ENCODE measurements around the gene INCA1. TPM values are rescaled to one million over a fixed set of nuclear protein-coding genes. Genes with fewer than 3 reads are reported as not detected.
A peak's percentile ranks its signal among the peaks of the same experiment; 100 is the strongest.

INCA1 gene
- total and polyA plus RNA-seq, 2 of the 13 experiments (the other 11 are each of a cell fraction or from before 2014, with no cell fraction given) = 0.93 to 2.6 TPM

- no peak for TF ChIP-seq ZFYVE20 (CRISPR knock-in tag; IDR thresholded peaks at IDR 0.05; ENCODE audit: borderline replicate concordance, low read depth)
- no peak for TF ChIP-seq RFX1 (IDR thresholded peaks at IDR 0.05)
- TF ChIP-seq NCOA1 (CRISPR knock-in tag; IDR thresholded peaks at IDR 0.05) = no peak
- TF ChIP-seq KLF11 (CRISPR knock-in tag; IDR thresholded peaks at IDR 0.05) = no peak; the same call in 1 of the 2 replicates
- no peak for TF ChIP-seq ZNF253 (CRISPR knock-in tag; IDR thresholded peaks at IDR 0.05; ENCODE audit: borderline replicate concordance)
- TF ChIP-seq SOX13 (IDR thresholded peaks at IDR 0.05) = no peak
- no peak for TF ChIP-seq SOX13 (CRISPR knock-in tag; conservative IDR thresholded peaks at IDR 0.05 in 1 of 2, IDR thresholded peaks at IDR 0.05 in 1 of 2)
- no peak for TF ChIP-seq ZSCAN12 (CRISPR knock-in tag; IDR thresholded peaks at IDR 0.05)
- no peak for TF ChIP-seq FOXK2 (IDR thresholded peaks at IDR 0.05)
- no peak for TF ChIP-seq CAMTA2 (CRISPR knock-in tag; IDR thresholded peaks at IDR 0.05; ENCODE audit: borderline replicate concordance)
- 0 out of 2 replicates have a peak, but pooled peaks have one; percentile 22 for TF ChIP-seq IRF1 (CRISPR knock-in tag; IDR thresholded peaks at IDR 0.05; ENCODE audit: low read depth)
- TF ChIP-seq BRD4 (CRISPR knock-in tag; IDR thresholded peaks at IDR 0.05) = no peak; the same call in none of the 2 replicates
- no peak for TF ChIP-seq ZNF3 (CRISPR knock-in tag; IDR thresholded peaks at IDR 0.05)
- TF ChIP-seq ZNF274 (CRISPR knock-in tag; IDR thresholded peaks at IDR 0.05) = no peak; the same call in 1 of the 2 replicates
- TF ChIP-seq JDP2 (CRISPR knock-in tag; IDR thresholded peaks at IDR 0.05; ENCODE audit: borderline replicate concordance) = no peak
- TF ChIP-seq ETV5 (CRISPR knock-in tag; IDR thresholded peaks at IDR 0.05; ENCODE audit: borderline replicate concordance) = no peak
- no peak for TF ChIP-seq ZNF180 (CRISPR knock-in tag; IDR thresholded peaks at IDR 0.05; ENCODE audit: borderline replicate concordance, low read depth)
- TF ChIP-seq RNF2 (conservative IDR thresholded peaks at IDR 0.05; ENCODE audit: low read depth) = no peak
- TF ChIP-seq ZNF639 (CRISPR knock-in tag; conservative IDR thresholded peaks at IDR 0.05) = peak; percentile 14; the same call in 1 of the 2 replicates
- TF ChIP-seq TBP (CRISPR knock-in tag; IDR thresholded peaks at IDR 0.05) = no peak
- 0 out of 2 replicates have a peak, but pooled peaks have one; percentile 15 for TF ChIP-seq ZNF619 (CRISPR knock-in tag; IDR thresholded peaks at IDR 0.05)
- no peak for TF ChIP-seq MTA3 (CRISPR knock-in tag; IDR thresholded peaks at IDR 0.05)
- 0 out of 2 replicates have a peak, but pooled peaks have one; percentile 22 for TF ChIP-seq DZIP1 (CRISPR knock-in tag; IDR thresholded peaks at IDR 0.05)
- TF ChIP-seq ISL2 (CRISPR knock-in tag; IDR thresholded peaks at IDR 0.05) = no peak
- no peak for TF ChIP-seq TFAP4 (IDR thresholded peaks at IDR 0.05; ENCODE audit: borderline replicate concordance, low read depth)
- no peak for TF ChIP-seq ATF1 (CRISPR knock-in tag; IDR thresholded peaks at IDR 0.05)
- TF ChIP-seq ZNF766 (CRISPR knock-in tag; IDR thresholded peaks at IDR 0.05; ENCODE audit: borderline replicate concordance) = no peak
- no peak for TF ChIP-seq ZNF124 (CRISPR knock-in tag; IDR thresholded peaks at IDR 0.05)
These were observed 47.1 kb downstream of the INCA1 start (continued) for GRCh38 chr17:4950075-4950745.

All from HepG2 (cell line).